HepG2 (cell line): ENCODE data around the gene METAP2.

Experiments
- REXO4 ChIP-seq: sonication (generic); formaldehyde crosslinking; IDR thresholded peaks from 2 replicates; pipeline ENCODE4 v1.8.0; 2022; ENCODE audit warnings: missing genetic modification reagents, mild to moderate bottlenecking, borderline replicate concordance
- TF ChIP-seq, protein P1 (sequence below): sonication (generic); formaldehyde crosslinking; IDR thresholded peaks from 2 replicates; pipeline ENCODE4 v1.4.0; 2020; ENCODE audit warnings: missing genetic modification reagents
- TF ChIP-seq, protein P2 (sequence below): IDR thresholded peaks from 2 replicates; pipeline ENCODE4 v1.6.1; 2012; ENCODE audit warnings: inconsistent platforms

DNA sequence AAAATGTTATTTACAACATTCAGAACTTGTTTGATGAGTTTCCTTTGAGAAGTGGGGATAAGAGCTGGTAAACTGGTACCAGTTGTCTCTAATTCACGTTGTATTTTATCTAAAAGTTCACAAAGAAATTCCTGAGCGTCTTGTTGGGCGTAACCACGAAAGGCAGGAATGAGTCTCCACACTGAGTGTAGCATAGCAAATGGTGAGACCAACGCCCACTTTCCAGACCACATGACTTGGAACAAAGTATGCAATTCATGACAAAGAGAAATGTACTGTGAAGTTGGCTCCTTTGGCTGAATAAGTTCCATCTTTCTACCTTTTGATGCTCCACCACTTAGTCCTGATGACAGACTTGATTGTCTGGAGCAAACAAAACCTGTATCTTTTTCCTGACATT, 58.9 kb downstream of the METAP2 start:
- TF ChIP-seq, protein P1, sequence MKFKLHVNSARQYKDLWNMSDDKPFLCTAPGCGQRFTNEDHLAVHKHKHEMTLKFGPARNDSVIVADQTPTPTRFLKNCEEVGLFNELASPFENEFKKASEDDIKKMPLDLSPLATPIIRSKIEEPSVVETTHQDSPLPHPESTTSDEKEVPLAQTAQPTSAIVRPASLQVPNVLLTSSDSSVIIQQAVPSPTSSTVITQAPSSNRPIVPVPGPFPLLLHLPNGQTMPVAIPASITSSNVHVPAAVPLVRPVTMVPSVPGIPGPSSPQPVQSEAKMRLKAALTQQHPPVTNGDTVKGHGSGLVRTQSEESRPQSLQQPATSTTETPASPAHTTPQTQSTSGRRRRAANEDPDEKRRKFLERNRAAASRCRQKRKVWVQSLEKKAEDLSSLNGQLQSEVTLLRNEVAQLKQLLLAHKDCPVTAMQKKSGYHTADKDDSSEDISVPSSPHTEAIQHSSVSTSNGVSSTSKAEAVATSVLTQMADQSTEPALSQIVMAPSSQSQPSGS (CRISPR knock-in tag): no peak
- TF ChIP-seq REXO4: no peak
- TF ChIP-seq, protein P2, sequence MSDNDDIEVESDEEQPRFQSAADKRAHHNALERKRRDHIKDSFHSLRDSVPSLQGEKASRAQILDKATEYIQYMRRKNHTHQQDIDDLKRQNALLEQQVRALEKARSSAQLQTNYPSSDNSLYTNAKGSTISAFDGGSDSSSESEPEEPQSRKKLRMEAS: no peak
